ENCODE results near the gene SIRPD. TPM values are rescaled to one million over a fixed set of nuclear protein-coding genes. Genes with fewer than 3 reads are reported as not detected.

SIRPD gene
- polyA plus RNA-seq, 1 donor, result 0.19 TPM

DNA sequence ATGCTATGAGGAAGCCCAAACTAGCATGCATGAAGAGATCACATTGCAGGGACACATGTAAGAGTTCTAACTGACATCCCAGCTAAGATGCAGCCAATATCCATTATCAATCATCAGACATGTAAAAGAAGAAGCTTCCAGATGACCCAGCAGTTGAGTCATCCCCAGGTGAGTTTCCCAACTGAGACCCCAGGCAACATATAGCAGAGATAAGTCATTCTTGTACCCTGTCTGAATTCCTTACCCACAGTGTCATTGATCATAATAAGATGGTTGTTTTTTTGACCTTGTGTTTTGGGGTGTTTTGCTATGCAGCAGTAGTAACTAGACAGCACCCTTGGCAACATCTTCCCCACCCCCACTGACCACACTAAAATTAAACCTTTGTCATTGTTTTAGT is 18.9 kb downstream of the SIRPD start:
- Histone ChIP-seq H3K4me1 (ENCODE audit: control insufficient read depth, insufficient read depth, low read length) (no peaks in the 10 kb centered on the region), H3K9me3 (ENCODE audit: control insufficient read depth, low read depth, low read length) (no peaks in the 10 kb centered on the region), H3K27ac (ENCODE audit: low read length) (no peak overlapping the region), H3K36me3 (ENCODE audit: control insufficient read depth, insufficient read depth, low read length) (no peaks in the 10 kb centered on the region), H3K4me3 (ENCODE audit: low read length) (no peak overlapping the region), H3K27me3 (ENCODE audit: control insufficient read depth, insufficient read depth, low read length) (no peaks in the 10 kb centered on the region)
- DNase-seq, result no peak

DNA sequence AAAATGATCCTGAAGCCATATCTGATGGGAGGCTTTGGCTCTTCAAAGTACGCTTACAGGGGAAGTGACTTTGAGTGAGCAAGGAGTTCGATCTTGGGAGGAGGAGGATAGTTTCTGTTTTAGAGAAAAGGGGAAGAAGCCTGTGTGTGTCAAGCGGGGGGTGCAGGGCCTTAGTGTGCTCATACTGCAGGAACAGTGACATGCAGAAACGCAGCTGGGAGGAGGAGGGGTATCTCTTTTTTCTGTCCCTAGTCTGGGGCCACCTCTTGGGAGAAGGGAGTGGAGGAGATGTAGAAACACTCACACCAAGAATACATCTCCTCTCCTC is 19.8 kb downstream of the SIRPD start:
- H3K27ac ChIP-seq (ENCODE audit: low read length), result no peak overlapping the region

DNA sequence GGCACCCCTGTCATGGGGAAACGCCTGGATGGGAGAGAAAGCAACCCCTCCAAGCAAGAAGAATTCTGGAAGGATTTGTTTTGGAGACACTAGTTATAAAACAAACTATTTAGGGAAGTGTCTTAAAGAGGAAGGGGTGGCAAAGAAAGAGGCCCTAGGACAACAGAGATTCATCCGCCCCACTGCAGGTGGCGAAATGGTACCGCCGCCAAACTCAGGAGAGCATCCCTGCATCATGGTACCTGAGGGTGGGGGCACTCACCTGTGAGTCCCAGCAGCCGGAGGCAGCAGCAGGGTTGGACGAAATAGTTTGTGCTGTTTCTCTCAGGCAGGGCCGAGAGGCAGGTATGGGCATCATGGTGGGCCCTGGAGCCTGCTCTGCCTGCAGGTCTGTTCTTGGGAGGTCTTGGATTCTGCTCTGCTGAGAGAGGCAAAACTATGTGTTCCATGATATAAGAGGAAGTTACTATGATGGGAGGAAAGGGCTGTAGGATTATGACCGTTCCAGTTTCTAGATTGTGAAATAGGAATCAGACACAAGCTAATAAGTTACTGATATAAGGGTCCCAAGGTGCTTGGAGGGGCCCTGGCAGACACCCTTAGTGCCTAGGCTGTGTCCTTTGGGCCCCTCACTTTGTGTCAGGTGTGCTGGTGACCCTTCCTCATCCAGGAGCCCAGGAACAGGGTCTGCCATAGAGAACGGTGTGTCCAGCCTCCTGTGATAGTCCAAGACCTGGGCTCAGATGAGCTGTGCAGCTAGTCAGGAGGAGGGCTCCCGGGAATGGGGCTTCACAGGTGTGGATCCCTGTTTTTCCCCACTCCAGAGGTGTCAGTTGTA is 20.4 kb downstream of the SIRPD start:
- Histone ChIP-seq H3K9me3 (ENCODE audit: control insufficient read depth, low read depth, low read length) (no peaks in the 10 kb centered on the region), H3K27ac (ENCODE audit: low read length) (peak overlapping the region; percentile 5), H3K4me3 (ENCODE audit: low read length) (no peak overlapping the region), H3K4me1 (ENCODE audit: control insufficient read depth, insufficient read depth, low read length) (no peaks in the 10 kb centered on the region), H3K27me3 (ENCODE audit: control insufficient read depth, insufficient read depth, low read length) (no peaks in the 10 kb centered on the region), H3K36me3 (ENCODE audit: control insufficient read depth, insufficient read depth, low read length) (no peaks in the 10 kb centered on the region)
- DNase-seq, result no peak
- no CpG with 5 or more reads among the region's 11 CpGs for WGBS (ENCODE audit: insufficient coverage, low lambda C conversion rate)

More for the DNA sequence above, 19.8 kb downstream of the SIRPD start:
- Histone ChIP-seq H3K4me3 (ENCODE audit: low read length) (no peak overlapping the region), H3K27me3 (ENCODE audit: control insufficient read depth, insufficient read depth, low read length) (no peaks in the 10 kb centered on the region), H3K36me3 (ENCODE audit: control insufficient read depth, insufficient read depth, low read length) (no peaks in the 10 kb centered on the region), H3K4me1 (ENCODE audit: control insufficient read depth, insufficient read depth, low read length) (no peaks in the 10 kb centered on the region), H3K9me3 (ENCODE audit: control insufficient read depth, low read depth, low read length) (no peaks in the 10 kb centered on the region)
- DNase-seq, result peak; percentile 11 to 14
- WGBS (ENCODE audit: insufficient coverage, low lambda C conversion rate), result no CpG with 5 or more reads among the region's 4 CpGs

DNA sequence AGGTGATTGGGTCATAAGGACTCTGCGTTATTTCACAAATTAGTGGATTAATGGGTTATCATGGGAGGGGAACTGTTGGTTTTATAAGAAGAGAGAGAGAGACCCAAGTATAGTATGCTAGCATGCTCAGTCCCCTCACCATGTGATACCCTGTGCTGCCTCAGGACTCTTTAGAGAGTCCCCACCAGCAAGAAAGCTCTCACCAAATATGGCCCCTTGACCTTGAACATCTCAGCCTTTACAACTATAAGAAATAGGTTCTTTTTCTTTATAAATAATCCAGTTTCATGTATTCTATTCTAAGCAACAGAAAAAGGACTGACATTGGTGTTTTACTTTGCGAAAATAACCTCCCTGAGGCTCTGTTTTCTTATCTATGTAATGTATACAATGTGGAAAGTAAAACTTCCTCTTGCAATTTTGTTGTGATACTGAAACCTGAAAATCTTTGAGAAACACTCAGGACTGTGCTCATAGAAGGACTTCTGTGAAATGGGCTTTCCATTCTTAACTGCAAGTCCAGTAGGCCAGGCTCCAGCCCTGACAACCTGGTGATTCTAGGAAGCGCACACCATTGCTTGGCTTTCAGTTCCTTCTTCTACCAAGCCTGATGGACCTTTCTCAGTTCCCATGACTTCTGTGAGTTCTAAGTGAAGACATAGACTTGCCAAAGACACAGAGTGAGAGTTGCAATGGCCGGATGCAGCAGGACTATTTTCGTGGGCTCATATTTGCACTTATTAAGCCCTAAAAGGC is 21.9 kb downstream of the SIRPD start:
- H3K36me3 ChIP-seq (ENCODE audit: control insufficient read depth, insufficient read depth, low read length), result no peaks in the 10 kb centered on the region
- H3K27ac ChIP-seq (ENCODE audit: low read length), result no peak overlapping the region
- no peaks in the 10 kb centered on the region for H3K9me3 ChIP-seq (ENCODE audit: control insufficient read depth, low read depth, low read length)
- DNase-seq, result no peak
- no peak overlapping the region for H3K4me3 ChIP-seq (ENCODE audit: low read length)
- no peaks in the 10 kb centered on the region for H3K27me3 ChIP-seq (ENCODE audit: control insufficient read depth, insufficient read depth, low read length)
- 100% methylated on average over 1 of the region's 5 CpGs for WGBS (ENCODE audit: insufficient coverage, low lambda C conversion rate)
- H3K4me1 ChIP-seq (ENCODE audit: control insufficient read depth, insufficient read depth, low read length), result no peaks in the 10 kb centered on the region

DNA sequence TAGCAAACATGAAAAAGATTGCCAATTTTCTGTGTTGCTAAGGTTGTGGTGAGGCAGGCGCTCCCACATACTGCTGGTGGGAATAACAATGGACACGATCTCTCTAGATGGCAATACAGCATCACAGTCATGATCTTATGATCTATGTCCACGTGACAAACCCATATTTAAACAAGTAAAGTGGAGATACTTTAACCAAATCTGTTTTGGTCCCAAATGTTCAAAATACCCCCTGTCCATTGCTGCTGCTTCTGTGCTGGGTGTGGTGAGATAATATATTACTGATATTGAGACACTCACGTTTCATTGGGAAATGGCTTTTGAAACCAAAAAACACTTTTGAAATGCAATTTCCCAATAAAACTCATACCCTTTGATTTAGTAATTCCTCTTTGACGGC is 23.0 kb downstream of the SIRPD start:
- no peaks in the 10 kb centered on the region for H3K4me1 ChIP-seq (ENCODE audit: control insufficient read depth, insufficient read depth, low read length)
- H3K27me3 ChIP-seq (ENCODE audit: control insufficient read depth, insufficient read depth, low read length), result no peaks in the 10 kb centered on the region
- 82% methylated on average over 3 of the region's 5 CpGs for WGBS (ENCODE audit: insufficient coverage, low lambda C conversion rate)
- H3K27ac ChIP-seq (ENCODE audit: low read length), result no peak overlapping the region
- no peaks in the 10 kb centered on the region for H3K36me3 ChIP-seq (ENCODE audit: control insufficient read depth, insufficient read depth, low read length)
- H3K4me3 ChIP-seq (ENCODE audit: low read length), result no peak overlapping the region
- no peaks in the 10 kb centered on the region for H3K9me3 ChIP-seq (ENCODE audit: control insufficient read depth, low read depth, low read length)
- DNase-seq, result no peak

DNA sequence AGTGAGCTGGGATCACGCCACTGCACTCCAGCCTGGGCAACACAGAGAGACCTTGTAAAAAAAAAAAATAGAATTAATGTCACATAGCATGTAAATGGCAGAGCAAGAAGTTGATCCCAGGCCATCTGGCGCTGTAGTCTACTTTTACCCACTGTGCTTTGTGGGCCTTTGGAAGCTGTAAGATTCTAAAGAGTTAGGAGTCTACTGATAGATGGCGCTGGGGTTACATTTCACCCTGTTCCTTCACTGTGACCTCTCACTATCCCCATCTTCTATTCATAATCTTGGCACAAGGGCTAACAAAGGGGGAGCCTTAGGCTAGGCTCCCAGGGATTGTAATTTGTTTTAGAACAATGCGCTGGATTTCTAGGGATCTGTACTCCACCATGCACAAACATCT is 24.4 kb downstream of the SIRPD start:
- Histone ChIP-seq H3K4me1 (ENCODE audit: control insufficient read depth, insufficient read depth, low read length) (no peaks in the 10 kb centered on the region), H3K27ac (ENCODE audit: low read length) (no peak overlapping the region), H3K36me3 (ENCODE audit: control insufficient read depth, insufficient read depth, low read length) (no peaks in the 10 kb centered on the region), H3K4me3 (ENCODE audit: low read length) (no peak overlapping the region), H3K9me3 (ENCODE audit: control insufficient read depth, low read depth, low read length) (no peaks in the 10 kb centered on the region), H3K27me3 (ENCODE audit: control insufficient read depth, insufficient read depth, low read length) (no peaks in the 10 kb centered on the region)
- no CpG with 5 or more reads among the region's 4 CpGs for WGBS (ENCODE audit: insufficient coverage, low lambda C conversion rate)
- DNase-seq, result no peak

DNA sequence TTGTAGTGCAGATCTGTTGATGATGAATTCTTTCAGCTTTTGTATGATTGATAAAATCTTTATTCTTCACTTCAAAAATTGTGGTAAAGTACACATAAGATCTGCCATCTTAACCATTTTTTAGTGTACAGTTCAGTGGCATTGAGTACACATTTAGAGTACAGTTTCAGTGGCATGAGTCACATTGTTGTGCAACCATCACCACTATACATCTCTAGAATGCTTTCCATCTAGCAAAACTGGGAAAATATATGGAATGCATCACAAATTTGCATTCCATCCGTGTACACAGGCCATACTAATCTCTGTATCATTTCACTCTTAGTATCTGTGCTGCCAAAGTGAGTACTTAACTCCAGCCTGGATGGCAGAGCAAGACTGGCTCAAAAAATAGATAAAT is 28.7 kb downstream of the SIRPD start:
- Histone ChIP-seq H3K27ac (ENCODE audit: low read length) (no peak overlapping the region), H3K4me1 (ENCODE audit: control insufficient read depth, insufficient read depth, low read length) (no peaks in the 10 kb centered on the region), H3K4me3 (ENCODE audit: low read length) (no peak overlapping the region), H3K9me3 (ENCODE audit: control insufficient read depth, low read depth, low read length) (no peaks in the 10 kb centered on the region), H3K36me3 (ENCODE audit: control insufficient read depth, insufficient read depth, low read length) (no peaks in the 10 kb centered on the region), H3K27me3 (ENCODE audit: control insufficient read depth, insufficient read depth, low read length) (no peaks in the 10 kb centered on the region)
- no peak for DNase-seq
- WGBS (ENCODE audit: insufficient coverage, low lambda C conversion rate), result 67% methylated on average over 1 of the region's 1 CpG

DNA sequence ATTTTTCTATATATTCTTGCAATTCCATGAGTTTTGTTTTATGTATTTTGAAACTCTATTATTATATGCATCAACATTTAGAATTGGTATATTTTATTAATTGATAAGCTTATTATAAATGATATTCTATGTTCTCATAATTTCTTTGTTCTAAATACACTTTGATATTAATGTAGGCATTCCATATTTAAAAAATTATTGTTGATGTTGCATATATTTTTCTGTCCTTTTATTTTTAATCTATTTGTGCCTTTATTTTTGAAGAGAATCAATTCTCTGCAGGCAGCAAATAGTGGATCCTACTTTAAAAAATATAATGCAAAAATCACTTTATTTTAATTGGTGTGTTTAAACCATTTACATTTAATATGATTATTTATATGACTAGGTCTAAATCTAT is 29.6 kb downstream of the SIRPD start:
- no peak overlapping the region for H3K27ac ChIP-seq (ENCODE audit: low read length)
- no peak for DNase-seq
- H3K36me3 ChIP-seq (ENCODE audit: control insufficient read depth, insufficient read depth, low read length), result no peaks in the 10 kb centered on the region
- no peaks in the 10 kb centered on the region for H3K27me3 ChIP-seq (ENCODE audit: control insufficient read depth, insufficient read depth, low read length)
- no peak overlapping the region for H3K4me3 ChIP-seq (ENCODE audit: low read length)
- no peaks in the 10 kb centered on the region for H3K4me1 ChIP-seq (ENCODE audit: control insufficient read depth, insufficient read depth, low read length)
- no peaks in the 10 kb centered on the region for H3K9me3 ChIP-seq (ENCODE audit: control insufficient read depth, low read depth, low read length)

DNA sequence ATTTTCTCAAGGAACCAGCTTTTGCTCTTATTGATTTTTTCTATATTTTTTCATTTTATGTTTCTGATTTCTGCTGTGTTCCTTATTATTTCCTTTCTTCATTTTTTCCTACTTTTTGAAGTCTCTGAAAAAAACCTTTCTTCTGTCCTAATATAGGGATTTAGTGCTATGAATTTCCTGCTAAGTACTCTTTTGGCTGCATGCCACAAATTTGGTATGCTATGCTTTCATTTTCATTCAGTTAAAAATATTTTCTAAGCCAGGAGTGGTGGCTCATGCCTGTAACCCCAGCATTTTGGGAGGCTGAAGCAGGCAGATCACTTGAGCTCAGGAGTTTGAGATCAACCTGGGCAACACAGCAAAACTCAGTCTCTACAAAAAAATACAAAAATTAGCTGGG is 30.6 kb downstream of the SIRPD start:
- Histone ChIP-seq H3K27me3 (ENCODE audit: control insufficient read depth, insufficient read depth, low read length) (no peaks in the 10 kb centered on the region), H3K9me3 (ENCODE audit: control insufficient read depth, low read depth, low read length) (no peaks in the 10 kb centered on the region), H3K4me1 (ENCODE audit: control insufficient read depth, insufficient read depth, low read length) (no peaks in the 10 kb centered on the region), H3K27ac (ENCODE audit: low read length) (no peak overlapping the region), H3K36me3 (ENCODE audit: control insufficient read depth, insufficient read depth, low read length) (no peaks in the 10 kb centered on the region), H3K4me3 (ENCODE audit: low read length) (no peak overlapping the region)
- DNase-seq, result no peak

DNA sequence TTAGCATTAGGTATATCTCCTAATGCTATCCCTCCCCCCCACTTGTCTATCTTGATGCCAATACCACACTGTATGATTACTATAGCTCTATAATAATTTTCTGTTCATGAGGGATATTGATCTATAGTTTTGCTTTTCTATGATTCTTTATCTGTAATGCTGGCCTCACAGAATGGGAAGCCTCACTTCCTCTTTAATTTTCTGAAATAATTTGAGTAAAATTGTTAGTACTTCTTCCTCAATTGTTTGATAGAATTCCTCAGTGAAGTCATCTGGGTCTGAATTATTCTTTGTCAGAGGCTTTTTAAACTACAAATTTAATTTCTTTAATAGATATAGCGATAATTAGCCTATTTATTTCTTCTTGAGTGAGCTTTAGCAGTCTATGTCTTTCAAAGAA is 31.2 kb downstream of the SIRPD start:
- no peaks in the 10 kb centered on the region for H3K4me1 ChIP-seq (ENCODE audit: control insufficient read depth, insufficient read depth, low read length)
- H3K27ac ChIP-seq (ENCODE audit: low read length), result no peak overlapping the region
- no peak for DNase-seq
- H3K27me3 ChIP-seq (ENCODE audit: control insufficient read depth, insufficient read depth, low read length), result peaks cover 3% of the 10 kb centered on the region
- 88% methylated on average over 1 of the region's 1 CpG for WGBS (ENCODE audit: insufficient coverage, low lambda C conversion rate)
- H3K9me3 ChIP-seq (ENCODE audit: control insufficient read depth, low read depth, low read length), result no peaks in the 10 kb centered on the region
- H3K36me3 ChIP-seq (ENCODE audit: control insufficient read depth, insufficient read depth, low read length), result no peaks in the 10 kb centered on the region
- no peak overlapping the region for H3K4me3 ChIP-seq (ENCODE audit: low read length)

DNA sequence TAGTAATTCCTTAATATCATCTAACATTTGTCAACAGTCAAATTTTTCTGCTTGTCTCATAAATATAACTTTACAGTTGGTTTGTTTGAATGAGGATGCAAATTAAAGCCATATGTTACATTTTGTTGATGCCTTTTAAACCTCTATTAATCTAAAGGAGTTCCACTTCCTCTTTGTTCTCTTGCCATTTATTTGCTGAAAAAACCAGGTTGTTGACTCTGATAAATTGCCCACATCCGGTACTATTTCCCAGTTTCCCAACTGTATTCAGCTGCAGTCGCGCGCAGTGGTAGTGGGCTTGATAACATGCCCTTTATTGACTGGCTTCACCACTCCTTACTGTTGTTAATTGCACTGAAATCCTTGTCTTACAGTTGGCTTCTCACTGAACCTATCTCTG is 33.5 kb downstream of the SIRPD start:
- no peak for DNase-seq
- Histone ChIP-seq H3K27me3 (ENCODE audit: control insufficient read depth, insufficient read depth, low read length) (peaks cover 7% of the 10 kb centered on the region), H3K36me3 (ENCODE audit: control insufficient read depth, insufficient read depth, low read length) (no peaks in the 10 kb centered on the region), H3K4me1 (ENCODE audit: control insufficient read depth, insufficient read depth, low read length) (no peaks in the 10 kb centered on the region), H3K9me3 (ENCODE audit: control insufficient read depth, low read depth, low read length) (no peaks in the 10 kb centered on the region), H3K4me3 (ENCODE audit: low read length) (no peak overlapping the region), H3K27ac (ENCODE audit: low read length) (no peak overlapping the region)
- no CpG with 5 or more reads among the region's 4 CpGs for WGBS (ENCODE audit: insufficient coverage, low lambda C conversion rate)

Data from large intestine (tissue), 3 donors.